Calu3 (cell line): ENCODE measurements around the gene SMARCA4. TPM values are rescaled to one million over a fixed set of nuclear protein-coding genes. Genes with fewer than 3 reads are reported as not detected.

Experiments
- BruUV-seq: library from RNA; stranded (reverse); fragments of 400-500 nt; replicated peaks from 2 replicates; lab custom pipeline; 2021; lab: Mats Ljungman, UMichigan
- CTCF ChIA-PET: fragments of 300-600 bp; sonication (Branson Sonifier 250); formaldehyde crosslinking; loops from one replicate; lab custom pipeline; 2022; ENCODE audit warnings: antibody characterized with exemption; lab: Charles Lee
- DNase-seq: peaks from one replicate; pipeline ENCODE4 v3.0.0; 2022
- H3K27ac Mint-ChIP-seq: one replicate; pipeline ENCODE4 v1.8.0; 2022; ENCODE audit warnings: mixed read lengths; ENCODE audit not compliant: unreplicated experiment
- H3K27me3 Mint-ChIP-seq: one replicate; pipeline ENCODE4 v1.8.0; 2022; ENCODE audit warnings: mixed read lengths; ENCODE audit not compliant: unreplicated experiment
- H3K36me3 Mint-ChIP-seq: one replicate; pipeline ENCODE4 v1.8.0; 2022; ENCODE audit warnings: mild to moderate bottlenecking, moderate library complexity, mixed read lengths; ENCODE audit not compliant: insufficient read depth, unreplicated experiment
- H3K4me1 Mint-ChIP-seq: one replicate; pipeline ENCODE4 v1.8.0; 2022; ENCODE audit warnings: mild to moderate bottlenecking, low read depth, mixed read lengths; ENCODE audit not compliant: unreplicated experiment
- H3K4me3 Mint-ChIP-seq: one replicate; pipeline ENCODE4 v1.8.0; 2022; ENCODE audit warnings: mild to moderate bottlenecking, low read depth, moderate library complexity, mixed read lengths; ENCODE audit not compliant: unreplicated experiment
- H3K9me3 Mint-ChIP-seq: one replicate; pipeline ENCODE4 v1.8.0; 2022; ENCODE audit warnings: low read depth, mixed read lengths; ENCODE audit not compliant: unreplicated experiment
- intact Hi-C: fragments of 100-400 bp; cut with micrococcal nuclease; formaldehyde crosslinking; loops from one replicate; pipeline ENCODE4 v1.10.0; 2022; ENCODE audit not compliant: unreplicated experiment
- total RNA-seq: library from RNA; stranded (reverse); gene quantifications from 2 replicates; pipeline ENCODE4 v1.2.3, GENCODE V29; 2022
- TF ChIP-seq, protein P1 (sequence below): fragments of 200-600 bp; IDR thresholded peaks from one replicate; pipeline ENCODE4 v1.8.0; 2022; ENCODE audit warnings: antibody characterized with exemption; ENCODE audit not compliant: unreplicated experiment

Gene SMARCA4
- total RNA-seq, 1 experiment from 2014 or later = 116 TPM

DNA sequence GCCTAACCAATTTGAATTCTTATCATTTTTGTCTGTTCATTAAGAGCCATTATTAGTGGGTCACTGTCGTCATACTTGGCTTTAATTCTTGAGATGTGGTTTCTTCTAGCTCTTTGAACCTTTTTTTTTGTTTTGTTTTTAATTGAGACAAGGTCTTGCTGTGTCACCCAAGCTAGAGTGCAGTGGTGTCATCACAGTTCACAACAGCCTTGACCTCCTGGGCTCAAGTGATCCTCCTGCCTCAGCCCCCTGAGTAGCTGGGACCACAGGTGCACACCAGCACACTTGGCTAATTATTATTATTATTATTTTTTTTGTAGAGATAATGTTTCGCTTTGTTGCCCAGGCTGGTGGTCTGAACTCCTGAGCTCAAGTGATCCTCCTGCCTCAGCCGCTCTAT is 102.6 kb downstream of the SMARCA4 start:
- TF ChIP-seq, protein P1, sequence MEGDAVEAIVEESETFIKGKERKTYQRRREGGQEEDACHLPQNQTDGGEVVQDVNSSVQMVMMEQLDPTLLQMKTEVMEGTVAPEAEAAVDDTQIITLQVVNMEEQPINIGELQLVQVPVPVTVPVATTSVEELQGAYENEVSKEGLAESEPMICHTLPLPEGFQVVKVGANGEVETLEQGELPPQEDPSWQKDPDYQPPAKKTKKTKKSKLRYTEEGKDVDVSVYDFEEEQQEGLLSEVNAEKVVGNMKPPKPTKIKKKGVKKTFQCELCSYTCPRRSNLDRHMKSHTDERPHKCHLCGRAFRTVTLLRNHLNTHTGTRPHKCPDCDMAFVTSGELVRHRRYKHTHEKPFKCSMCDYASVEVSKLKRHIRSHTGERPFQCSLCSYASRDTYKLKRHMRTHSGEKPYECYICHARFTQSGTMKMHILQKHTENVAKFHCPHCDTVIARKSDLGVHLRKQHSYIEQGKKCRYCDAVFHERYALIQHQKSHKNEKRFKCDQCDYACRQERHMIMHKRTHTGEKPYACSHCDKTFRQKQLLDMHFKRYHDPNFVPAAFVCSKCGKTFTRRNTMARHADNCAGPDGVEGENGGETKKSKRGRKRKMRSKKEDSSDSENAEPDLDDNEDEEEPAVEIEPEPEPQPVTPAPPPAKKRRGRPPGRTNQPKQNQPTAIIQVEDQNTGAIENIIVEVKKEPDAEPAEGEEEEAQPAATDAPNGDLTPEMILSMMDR = no peak
- no peaks in the 10 kb centered on the region for H3K9me3 Mint-ChIP-seq
- H3K4me3 Mint-ChIP-seq = no peak overlapping the region
- no peaks in the 10 kb centered on the region for H3K4me1 Mint-ChIP-seq
- CTCF ChIA-PET = interaction anchor here (0.6 to 0.7 kb wide), 2 partner anchors 16 to 909 kb away, joined by 3 read pairs; no protein-coding TSS in a partner anchor
- intact Hi-C loops = no loop called here
- peaks cover 34% of the 10 kb centered on the region for H3K36me3 Mint-ChIP-seq
- no TSS peak for BruUV-seq
- no peak for DNase-seq
- H3K27ac Mint-ChIP-seq = no peak overlapping the region
- no peaks in the 10 kb centered on the region for H3K27me3 Mint-ChIP-seq

GRCh38 chr19:11064831-11065303 is 104.0 kb downstream of the SMARCA4 start:
- CTCF ChIA-PET = interaction anchor here (0.5 kb wide), 1 partner anchor 16 kb away, joined by 5 read pairs; no protein-coding TSS in a partner anchor
- peaks cover 30% of the 10 kb centered on the region for H3K36me3 Mint-ChIP-seq
- H3K27me3 Mint-ChIP-seq = no peaks in the 10 kb centered on the region
- H3K27ac Mint-ChIP-seq = no peak overlapping the region
- H3K4me3 Mint-ChIP-seq = no peak overlapping the region
- H3K9me3 Mint-ChIP-seq = no peaks in the 10 kb centered on the region
- TF ChIP-seq, protein P1 = no peak
- DNase-seq = no peak
- no TSS peak for BruUV-seq
- no peaks in the 10 kb centered on the region for H3K4me1 Mint-ChIP-seq
- intact Hi-C loops = no loop called here

- CTCF ChIA-PET = no interaction called here
- no peak overlapping the region for H3K27ac Mint-ChIP-seq
- BruUV-seq = no TSS peak
- no peak for DNase-seq
- no peaks in the 10 kb centered on the region for H3K27me3 Mint-ChIP-seq
- intact Hi-C loops = no loop called here
- H3K4me1 Mint-ChIP-seq = no peaks in the 10 kb centered on the region
- H3K9me3 Mint-ChIP-seq = no peaks in the 10 kb centered on the region
- H3K36me3 Mint-ChIP-seq = peaks cover 24% of the 10 kb centered on the region
- TF ChIP-seq, protein P1 = no peak
- H3K4me3 Mint-ChIP-seq = no peak overlapping the region
Observed at GRCh38 chr19:11066326-11066725, 105.5 kb downstream of the SMARCA4 start.

DNA sequence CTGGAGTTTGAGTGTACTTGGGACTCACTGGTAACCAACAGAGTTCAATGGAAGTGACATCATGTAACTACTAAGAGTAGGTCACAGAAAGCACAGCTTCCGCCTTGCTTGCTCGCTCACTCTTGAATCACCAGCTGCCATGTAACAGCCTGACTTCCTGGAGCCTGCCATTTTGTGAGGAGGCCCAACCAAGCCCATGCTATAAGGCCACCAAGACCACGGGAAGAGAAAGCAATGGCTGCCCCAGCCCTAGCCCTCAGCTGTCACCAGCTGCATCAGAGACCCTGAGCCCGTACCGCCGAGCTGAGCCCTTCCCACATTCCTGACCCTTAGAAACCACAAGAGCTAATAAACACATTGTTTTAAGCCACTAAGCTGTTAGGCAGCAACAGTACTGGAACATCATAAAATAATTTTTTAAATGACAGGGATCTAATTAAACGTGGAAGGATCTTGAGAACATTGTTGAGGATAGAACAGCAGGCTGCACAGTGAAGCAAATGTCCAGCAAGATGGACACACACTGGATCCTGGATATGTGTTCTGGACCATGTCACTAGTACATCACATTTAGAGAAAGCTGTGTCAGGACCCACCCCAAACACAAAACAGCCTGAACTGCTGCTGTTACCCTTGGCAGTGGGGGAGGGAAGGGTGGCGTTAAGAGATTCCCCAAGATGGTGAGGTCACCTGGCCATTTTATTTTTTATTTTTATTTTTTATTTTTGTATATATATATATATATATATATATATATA is 106.7 kb downstream of the SMARCA4 start:
- no peak overlapping the region for H3K4me3 Mint-ChIP-seq
- H3K27me3 Mint-ChIP-seq = no peaks in the 10 kb centered on the region
- no peak overlapping the region for H3K27ac Mint-ChIP-seq
- TF ChIP-seq, protein P1 = no peak
- peaks cover 16% of the 10 kb centered on the region for H3K36me3 Mint-ChIP-seq
- intact Hi-C loops = no loop called here
- no TSS peak for BruUV-seq
- no peaks in the 10 kb centered on the region for H3K4me1 Mint-ChIP-seq
- CTCF ChIA-PET = no interaction called here
- DNase-seq = no peak
- H3K9me3 Mint-ChIP-seq = no peaks in the 10 kb centered on the region
